Measurements from ENCODE around the gene ZNF654. TPM values are rescaled to one million over a fixed set of nuclear protein-coding genes. Genes with fewer than 3 reads are reported as not detected.

Gene ZNF654
- total RNA-seq, 4 donors from 2014 or later, result 16.1 to 49.1 (median 21.5) TPM

DNA sequence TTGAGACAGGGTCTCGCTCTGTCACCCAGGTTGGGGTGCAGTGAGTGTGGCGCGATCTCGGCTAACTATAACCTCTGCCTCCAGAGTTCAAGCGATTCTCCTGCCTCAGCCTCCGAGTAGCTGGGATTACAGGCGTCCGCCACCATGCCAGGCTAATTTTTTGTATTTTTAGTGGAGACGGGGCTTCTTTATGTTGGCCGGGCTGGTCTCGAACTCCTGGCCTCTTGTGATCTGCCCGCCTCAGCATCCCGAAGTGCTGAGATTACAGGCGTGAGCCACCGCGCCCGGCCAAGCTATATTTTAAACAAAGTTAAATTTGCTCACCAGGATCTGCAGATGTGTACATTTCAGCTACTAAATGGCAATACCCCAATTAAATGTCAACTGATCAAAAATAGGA, 89.6 kb downstream of the ZNF654 start:
- intact Hi-C loops (cut with DNase I; ENCODE audit: low total_unique reads), result no loop called here
- Histone ChIP-seq H3K27ac (peak overlapping the region in 1 of 2 donors; percentile 96), H3K27me3 (no peaks in the 10 kb centered on the region), H3K9me3 (no peaks in the 10 kb centered on the region), H3K4me1 (peaks cover 7 to 8% of the 10 kb centered on the region in 2 donors), H3K36me3 (no peaks in the 10 kb centered on the region), H3K4me3 (peak overlapping the region; percentile 92 to 96)
- no peak for DNase-seq
- no peak for TF ChIP-seq POLR2A (IDR thresholded peaks at IDR 0.05)
- TF ChIP-seq, protein P1, sequence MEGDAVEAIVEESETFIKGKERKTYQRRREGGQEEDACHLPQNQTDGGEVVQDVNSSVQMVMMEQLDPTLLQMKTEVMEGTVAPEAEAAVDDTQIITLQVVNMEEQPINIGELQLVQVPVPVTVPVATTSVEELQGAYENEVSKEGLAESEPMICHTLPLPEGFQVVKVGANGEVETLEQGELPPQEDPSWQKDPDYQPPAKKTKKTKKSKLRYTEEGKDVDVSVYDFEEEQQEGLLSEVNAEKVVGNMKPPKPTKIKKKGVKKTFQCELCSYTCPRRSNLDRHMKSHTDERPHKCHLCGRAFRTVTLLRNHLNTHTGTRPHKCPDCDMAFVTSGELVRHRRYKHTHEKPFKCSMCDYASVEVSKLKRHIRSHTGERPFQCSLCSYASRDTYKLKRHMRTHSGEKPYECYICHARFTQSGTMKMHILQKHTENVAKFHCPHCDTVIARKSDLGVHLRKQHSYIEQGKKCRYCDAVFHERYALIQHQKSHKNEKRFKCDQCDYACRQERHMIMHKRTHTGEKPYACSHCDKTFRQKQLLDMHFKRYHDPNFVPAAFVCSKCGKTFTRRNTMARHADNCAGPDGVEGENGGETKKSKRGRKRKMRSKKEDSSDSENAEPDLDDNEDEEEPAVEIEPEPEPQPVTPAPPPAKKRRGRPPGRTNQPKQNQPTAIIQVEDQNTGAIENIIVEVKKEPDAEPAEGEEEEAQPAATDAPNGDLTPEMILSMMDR (IDR thresholded peaks at IDR 0.05), result no peak

DNA sequence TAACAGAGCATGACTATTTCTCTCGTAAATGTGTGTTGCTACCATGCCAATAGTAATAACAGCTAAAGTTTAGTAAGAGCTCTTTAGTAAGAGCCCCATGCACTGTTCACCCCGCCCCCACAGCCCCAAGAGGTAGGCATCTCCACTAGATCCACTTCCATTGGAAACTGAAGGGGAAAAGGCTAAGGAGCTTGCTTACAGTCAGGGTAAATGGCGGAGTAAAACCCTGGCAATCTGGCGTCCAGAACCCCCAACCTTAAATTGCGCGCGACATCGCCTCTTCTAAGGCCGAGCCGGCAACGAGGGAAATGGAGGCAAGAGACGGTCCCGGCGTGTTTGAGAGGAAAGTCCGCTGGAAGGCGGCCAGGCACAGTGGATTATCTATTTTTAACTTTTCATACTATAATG, 90.0 kb downstream of the ZNF654 start:
- Histone ChIP-seq H3K27me3 (no peaks in the 10 kb centered on the region), H3K27ac (peak overlapping the region; percentile 90 to 96), H3K36me3 (no peaks in the 10 kb centered on the region), H3K9me3 (no peaks in the 10 kb centered on the region), H3K4me1 (peaks cover 7 to 8% of the 10 kb centered on the region in 2 donors), H3K4me3 (peak overlapping the region; percentile 92 to 96)
- intact Hi-C loops (cut with DNase I; ENCODE audit: low total_unique reads), result no loop called here
- DNase-seq, result no peak
- no peak for TF ChIP-seq POLR2A (IDR thresholded peaks at IDR 0.05)
- TF ChIP-seq, protein P1 (IDR thresholded peaks at IDR 0.05), result no peak

DNA sequence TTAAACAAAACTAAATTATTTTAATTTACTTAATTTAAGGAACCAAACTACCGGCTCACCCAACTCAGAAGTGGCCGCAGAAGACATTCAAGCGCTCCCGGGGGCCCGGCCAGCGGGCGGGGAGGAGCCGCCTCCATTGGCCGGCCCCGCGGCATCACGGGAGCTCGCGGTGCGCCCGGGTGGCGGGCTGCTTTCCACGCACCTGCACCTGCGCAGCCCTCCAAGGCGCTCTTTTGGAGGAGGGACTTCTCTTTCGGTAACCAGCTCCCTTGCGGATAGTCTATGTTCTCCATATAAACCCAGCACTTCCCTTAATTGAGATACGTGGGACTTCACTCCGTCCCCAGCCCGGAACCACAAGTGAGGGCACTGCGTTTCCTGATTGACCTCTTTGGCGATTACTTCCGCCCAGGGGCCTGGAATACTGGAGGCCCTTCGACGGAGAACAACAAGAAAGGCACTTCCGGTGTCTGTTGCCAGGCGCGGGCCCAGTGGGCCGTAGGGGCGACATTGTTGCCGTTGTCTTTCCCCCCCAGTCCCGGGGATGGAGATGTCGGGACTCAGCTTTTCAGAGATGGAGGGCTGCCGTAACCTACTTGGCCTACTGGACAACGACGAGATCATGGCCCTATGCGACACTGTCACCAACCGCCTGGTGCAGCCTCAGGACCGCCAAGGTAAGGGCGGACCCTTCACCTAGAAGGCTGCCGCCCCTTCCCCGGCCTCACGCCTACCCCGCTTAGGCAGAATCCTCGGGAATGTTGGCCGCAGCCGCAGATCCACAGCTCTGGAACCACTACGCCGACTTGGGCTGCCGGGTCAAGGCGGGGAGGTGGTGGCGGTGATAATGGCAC, 90.7 kb downstream of the ZNF654 start, which contains the start of gene C3orf38:
Gene C3orf38 (plus strand): TSS at position 451 of the 854 bp plus-strand sequence. CDS start 94 bp downstream, at position 545.
- Histone ChIP-seq H3K4me1 (peaks cover 7 to 8% of the 10 kb centered on the region in 2 donors), H3K27ac (peak within 1 kb of the TSS; percentile 90 to 96), H3K27me3 (no peaks in the 10 kb centered on the region), H3K9me3 (no peaks in the 10 kb centered on the region), H3K4me3 (peak within 1 kb of the TSS; percentile 92 to 96), H3K36me3 (no peaks in the 10 kb centered on the region)
- TF ChIP-seq, protein P1 (IDR thresholded peaks at IDR 0.05), result no peak
- TF ChIP-seq POLR2A (IDR thresholded peaks at IDR 0.05), result peak in 1 of 2 donors; percentile 25
- intact Hi-C loops (cut with DNase I; ENCODE audit: low total_unique reads), result no loop called here
- peak; percentile 84 to 85 for DNase-seq

- Histone ChIP-seq H3K4me3 (peak overlapping the region; percentile 92 to 96), H3K27me3 (no peaks in the 10 kb centered on the region), H3K4me1 (peaks cover 7 to 8% of the 10 kb centered on the region in 2 donors), H3K27ac (peak overlapping the region; percentile 90 to 96), H3K9me3 (no peaks in the 10 kb centered on the region), H3K36me3 (no peaks in the 10 kb centered on the region)
- TF ChIP-seq, protein P1 (IDR thresholded peaks at IDR 0.05), result no peak
- no peak for TF ChIP-seq POLR2A (IDR thresholded peaks at IDR 0.05)
- intact Hi-C loops (cut with DNase I; ENCODE audit: low total_unique reads), result no loop called here
- DNase-seq, result no peak
These were observed 91.3 kb downstream of the ZNF654 start for GRCh38 chr3:88150371-88150770.

- Histone ChIP-seq H3K9me3 (no peaks in the 10 kb centered on the region), H3K4me1 (peaks cover 7 to 8% of the 10 kb centered on the region in 2 donors), H3K27ac (peak overlapping the region; percentile 90 to 96), H3K27me3 (no peaks in the 10 kb centered on the region), H3K4me3 (peak overlapping the region; percentile 92 to 96), H3K36me3 (no peaks in the 10 kb centered on the region)
- intact Hi-C loops (cut with DNase I; ENCODE audit: low total_unique reads), result no loop called here
- TF ChIP-seq, protein P1 (IDR thresholded peaks at IDR 0.05), result no peak
- no peak for TF ChIP-seq POLR2A (IDR thresholded peaks at IDR 0.05)
- DNase-seq, result no peak
These were observed 91.8 kb downstream of the ZNF654 start for GRCh38 chr3:88150806-88151205.

All from uterus (tissue), 4 donors.